ENCODE data around the gene ZNF581. TPM values are rescaled to one million over a fixed set of nuclear protein-coding genes. Genes with fewer than 3 reads are reported as not detected.

Gene ZNF581
- total RNA-seq, 4 donors from 2014 or later, result 5.7 to 19.4 (median 8.8) TPM

- TF ChIP-seq CTCF (IDR thresholded peaks at IDR 0.05), result no peak
- no peak for TF ChIP-seq EP300 (IDR thresholded peaks at IDR 0.05)
- no peak for TF ChIP-seq POLR2A (IDR thresholded peaks at IDR 0.05)
- Histone ChIP-seq H3K4me3 (peak overlapping the region in 1 of 4 donors; percentile 8), H3K27ac (peak overlapping the region in 2 of 4 donors; percentile 40 to 59), H3K9me3 (no peaks in the 10 kb centered on the region), H3K36me3 (peaks cover 0 to 65% (median 32%) of the 10 kb centered on the region in 3 donors), H3K27me3 (no peaks in the 10 kb centered on the region), H3K4me1 (peaks cover 0 to 70% (median 41%) of the 10 kb centered on the region in 4 donors)
- WGBS, 2 donors, result 56 to 62% methylated on average over 6 of the region's 6 CpGs
- DNase-seq (ENCODE audit: low spot score in 2 of 2), result no peak
Measured at GRCh38 chr19:55677572-55678028, 34.2 kb downstream of the ZNF581 start.

GRCh38 chr19:55678121-55678671 is 34.7 kb downstream of the ZNF581 start:
- no peak for TF ChIP-seq CTCF (IDR thresholded peaks at IDR 0.05)
- TF ChIP-seq POLR2A (IDR thresholded peaks at IDR 0.05), result no peak
- TF ChIP-seq EP300 (IDR thresholded peaks at IDR 0.05), result no peak
- peaks cover 0 to 70% (median 41%) of the 10 kb centered on the region in 4 donors for H3K4me1 ChIP-seq
- H3K27ac ChIP-seq, result peak overlapping the region in 2 of 4 donors; percentile 40 to 59
- 86 to 88% methylated on average over 20 to 21 of the region's 21 CpGs for WGBS, 2 donors
- H3K36me3 ChIP-seq, result peaks cover 0 to 69% (median 32%) of the 10 kb centered on the region in 3 donors
- H3K27me3 ChIP-seq, result no peaks in the 10 kb centered on the region
- no peaks in the 10 kb centered on the region for H3K9me3 ChIP-seq
- DNase-seq (ENCODE audit: low spot score in 2 of 2), result peak in 1 of 2 donors; percentile 16
- H3K4me3 ChIP-seq, result peak overlapping the region in 1 of 4 donors; percentile 6

GRCh38 chr19:55679343-55680257 is 36.2 kb downstream of the ZNF581 start:
- no peak for TF ChIP-seq EP300 (IDR thresholded peaks at IDR 0.05)
- TF ChIP-seq POLR2A (IDR thresholded peaks at IDR 0.05), result no peak
- no peak for TF ChIP-seq CTCF (IDR thresholded peaks at IDR 0.05)
- DNase-seq (ENCODE audit: low spot score in 2 of 2), result no peak
- 84 to 88% methylated on average over 20 to 24 of the region's 24 CpGs for WGBS, 2 donors
- Histone ChIP-seq H3K36me3 (peaks cover 0 to 73% (median 22%) of the 10 kb centered on the region in 3 donors), H3K27ac (no peak overlapping the region), H3K27me3 (no peaks in the 10 kb centered on the region), H3K4me3 (no peak overlapping the region), H3K9me3 (no peaks in the 10 kb centered on the region), H3K4me1 (peaks cover 0 to 57% (median 35%) of the 10 kb centered on the region in 4 donors)

GRCh38 chr19:55680339-55681130 is 37.1 kb downstream of the ZNF581 start:
- H3K9me3 ChIP-seq, result no peaks in the 10 kb centered on the region
- H3K36me3 ChIP-seq, result peaks cover 0 to 82% (median 27%) of the 10 kb centered on the region in 3 donors
- DNase-seq (ENCODE audit: low spot score in 2 of 2), result no peak
- H3K27ac ChIP-seq, result no peak overlapping the region
- no peak overlapping the region for H3K4me3 ChIP-seq
- H3K27me3 ChIP-seq, result no peaks in the 10 kb centered on the region
- 90 to 96% methylated on average over 16 to 18 of the region's 20 CpGs for WGBS, 2 donors
- peaks cover 0 to 57% (median 35%) of the 10 kb centered on the region in 4 donors for H3K4me1 ChIP-seq
- TF ChIP-seq CTCF (IDR thresholded peaks at IDR 0.05), result no peak
- TF ChIP-seq POLR2A (IDR thresholded peaks at IDR 0.05), result no peak
- TF ChIP-seq EP300 (IDR thresholded peaks at IDR 0.05), result no peak

Data from tibial nerve (tissue), 4 donors.